PFSK-1 (cell line): ENCODE results near the gene POMGNT1.

ENCODE experiments used
- FOXP2 ChIP-seq: optimal IDR thresholded peaks from 2 replicates; pipeline ENCODE3; 2011; ENCODE audit warnings: borderline replicate concordance, control low read depth, inconsistent platforms; ENCODE audit not compliant: insufficient read depth; ENCODE audit errors: extremely low read length, extremely low read depth
- POLR2AphosphoS5 ChIP-seq: IDR thresholded peaks from 2 replicates; pipeline ENCODE4 v1.6.1; 2012; ENCODE audit warnings: low read depth, mild to moderate bottlenecking, control low read depth, low read length, moderate library complexity
- SIN3A ChIP-seq: IDR thresholded peaks from 2 replicates; pipeline ENCODE4 v1.6.1; 2012; ENCODE audit warnings: mild to moderate bottlenecking, low read length, moderate library complexity, borderline replicate concordance; ENCODE audit not compliant: insufficient read depth
- TAF1 ChIP-seq: IDR thresholded peaks from 2 replicates; pipeline ENCODE4 v1.6.1; 2012; ENCODE audit warnings: low read length, control low read depth, borderline replicate concordance; ENCODE audit not compliant: insufficient read depth

DNA sequence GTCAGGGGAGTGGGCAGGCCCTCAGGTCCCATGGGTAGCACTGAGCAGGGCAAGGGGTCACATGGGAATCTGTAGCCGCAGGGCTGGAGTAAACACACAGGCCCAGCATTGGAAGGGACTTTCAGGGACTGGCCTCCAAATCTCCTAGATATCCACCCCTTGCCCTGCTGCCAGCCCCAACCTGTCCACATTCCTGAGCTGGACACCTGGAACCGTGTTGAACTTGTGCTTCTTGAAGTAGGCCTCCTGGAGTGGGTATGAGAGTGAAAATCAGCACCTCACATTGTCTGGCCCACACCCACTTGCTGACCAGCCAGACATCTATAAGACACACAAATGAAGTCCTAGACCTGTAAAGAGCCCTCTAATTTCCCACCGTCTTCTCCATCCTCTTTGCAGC lies 7.7 kb downstream of the POMGNT1 start:
- TF ChIP-seq SIN3A, result no peak
- no peak for TF ChIP-seq POLR2AphosphoS5
- no peak for TF ChIP-seq FOXP2
- no peak for TF ChIP-seq TAF1
